Liver (tissue), 3 donors: ENCODE data around the gene DOCK2.

Experiments
- CTCF ChIP-seq: fragments of 150-350 bp; IDR thresholded peaks from 2 replicates; pipeline ENCODE4 v1.5.1; 2017; ENCODE audit warnings: improper control_type of control experiment, low read depth, low read length; ENCODE audit not compliant: missing input control
- FOXA1 ChIP-seq: IDR thresholded peaks from 2 replicates; pipeline ENCODE4 v1.6.1; 2016; ENCODE audit warnings: antibody characterized with exemption
- FOXA2 ChIP-seq: IDR thresholded peaks from 2 replicates; pipeline ENCODE4 v1.6.1; 2016; ENCODE audit warnings: antibody characterized with exemption
- JUND ChIP-seq, 2 donors: IDR thresholded peaks; 2 replicates each; pipeline ENCODE4 v1.6.1; 2016; ENCODE audit warnings: antibody characterized with exemption in 2 of 2
- MAX ChIP-seq: IDR thresholded peaks from 2 replicates; pipeline ENCODE4 v1.6.1; 2016; ENCODE audit warnings: antibody characterized with exemption
- RAD21 ChIP-seq, 2 donors: IDR thresholded peaks; 2 replicates each; pipeline ENCODE4 v1.6.1; 2016; ENCODE audit warnings: antibody characterized with exemption in 2 of 2, mild to moderate bottlenecking in 2 of 2
- REST ChIP-seq: IDR thresholded peaks from 2 replicates; pipeline ENCODE4 v1.6.1; 2016; ENCODE audit warnings: antibody characterized with exemption, mild to moderate bottlenecking
- SP1 ChIP-seq: IDR thresholded peaks from 2 replicates; pipeline ENCODE4 v1.6.1; 2018; ENCODE audit warnings: antibody characterized with exemption, mild to moderate bottlenecking
- TAF1 ChIP-seq: conservative IDR thresholded peaks from 2 replicates; pipeline ENCODE4 v1.6.1; 2016; ENCODE audit warnings: antibody characterized with exemption, mild to moderate bottlenecking
- YY1 ChIP-seq: IDR thresholded peaks from 2 replicates; pipeline ENCODE4 v1.6.1; 2016; ENCODE audit warnings: antibody characterized with exemption, mild to moderate bottlenecking
- donor health status: healthy.
- donor health status: healthy.

DNA sequence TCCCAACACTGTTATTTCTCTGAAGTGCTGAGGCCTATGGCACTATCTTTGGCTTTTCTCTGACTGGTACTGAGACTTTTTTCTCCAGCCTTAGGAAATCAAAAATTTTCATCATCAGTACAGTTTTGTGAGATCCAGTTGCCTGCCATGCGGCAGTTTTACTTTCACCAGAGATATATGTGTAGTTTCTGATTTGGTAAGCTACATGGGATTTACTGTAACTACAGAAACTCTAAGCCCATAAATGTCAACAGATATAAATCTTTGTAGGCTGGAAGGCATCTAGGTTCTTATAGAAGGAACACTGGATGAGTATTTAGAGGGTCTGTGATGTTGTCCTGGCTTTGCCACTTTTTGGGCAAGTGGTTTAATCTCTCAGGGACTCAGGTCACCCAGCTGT, 69.0 kb downstream of the DOCK2 start:
- TF ChIP-seq FOXA1 (no peak), CTCF (no peak), MAX (no peak), YY1 (no peak), TAF1 (no peak), SP1 (no peak), REST (no peak), JUND (IDR thresholded peaks at IDR 0.05) (no peak), RAD21 (IDR thresholded peaks at IDR 0.05) (no peak), FOXA2 (no peak)
